Activated T-cell treated with anti-CD3 and anti-CD28 coated beads, Interleukin-2, amount 50 U/mL, for 48 hours (primary cell): Measurements from ENCODE around the gene ISG20.
A peak's percentile ranks its signal among the peaks of the same experiment; 100 is the strongest.

Experiments
- DNase-seq, 2 experiments: peaks; one replicate each; pipeline ENCODE4 v3.0.0-alpha.2; 2020

The ISG20 gene

DNA sequence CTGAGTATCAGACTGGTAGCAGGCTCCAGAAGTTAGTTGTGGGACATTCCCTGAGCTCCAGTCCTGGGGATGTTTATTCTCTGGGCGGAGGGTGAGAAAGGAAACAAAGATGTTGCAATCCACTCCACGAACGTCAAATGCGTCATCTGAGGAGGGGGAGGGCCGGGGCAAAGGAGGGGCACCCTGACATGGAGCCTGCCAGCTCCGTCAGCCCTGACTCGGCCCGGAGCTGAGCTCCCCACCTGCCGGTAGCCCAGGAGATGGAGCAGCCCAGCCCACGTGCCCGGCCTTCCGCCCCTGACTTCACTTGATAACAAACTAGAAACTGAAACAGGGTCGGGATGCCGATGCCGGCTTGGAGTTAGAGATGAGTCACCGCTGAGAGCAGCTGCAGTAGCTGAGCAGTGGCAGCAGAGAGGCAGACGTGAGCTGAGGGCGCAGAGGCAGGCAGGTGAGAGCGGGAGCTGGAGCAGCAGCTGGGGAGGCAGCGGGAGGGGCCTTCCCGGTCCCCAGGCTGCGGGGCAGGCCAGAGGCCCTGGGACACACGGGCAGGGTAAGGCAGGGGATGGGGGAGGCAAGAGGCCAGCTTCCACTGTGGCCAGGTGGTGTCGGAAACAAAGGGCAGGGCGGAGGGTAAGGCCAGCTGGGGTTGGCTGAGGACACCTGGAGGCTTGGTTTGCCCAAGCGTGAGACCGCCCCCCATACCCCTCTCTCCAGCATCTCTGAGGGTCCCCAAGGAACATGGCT, at the start of gene ISG20:
Gene ISG20, plus strand, starts transcription at position 391 of the 747 bp plus-strand sequence. Its CDS starts 351 bp downstream, at position 742.
- peak; percentile 92 to 95 for DNase-seq

GRCh38 chr15:88590759-88591158, 48.1 kb upstream of the ISG20 start:
- DNase-seq = no peak

- no peak for DNase-seq
Observed at GRCh38 chr15:88591384-88591783, 47.4 kb upstream of the ISG20 start.

- no peak for DNase-seq
Observed at GRCh38 chr15:88603885-88604284, 34.9 kb upstream of the ISG20 start.

GRCh38 chr15:88604381-88605188, 34.2 kb upstream of the ISG20 start:
- DNase-seq = no peak

DNA sequence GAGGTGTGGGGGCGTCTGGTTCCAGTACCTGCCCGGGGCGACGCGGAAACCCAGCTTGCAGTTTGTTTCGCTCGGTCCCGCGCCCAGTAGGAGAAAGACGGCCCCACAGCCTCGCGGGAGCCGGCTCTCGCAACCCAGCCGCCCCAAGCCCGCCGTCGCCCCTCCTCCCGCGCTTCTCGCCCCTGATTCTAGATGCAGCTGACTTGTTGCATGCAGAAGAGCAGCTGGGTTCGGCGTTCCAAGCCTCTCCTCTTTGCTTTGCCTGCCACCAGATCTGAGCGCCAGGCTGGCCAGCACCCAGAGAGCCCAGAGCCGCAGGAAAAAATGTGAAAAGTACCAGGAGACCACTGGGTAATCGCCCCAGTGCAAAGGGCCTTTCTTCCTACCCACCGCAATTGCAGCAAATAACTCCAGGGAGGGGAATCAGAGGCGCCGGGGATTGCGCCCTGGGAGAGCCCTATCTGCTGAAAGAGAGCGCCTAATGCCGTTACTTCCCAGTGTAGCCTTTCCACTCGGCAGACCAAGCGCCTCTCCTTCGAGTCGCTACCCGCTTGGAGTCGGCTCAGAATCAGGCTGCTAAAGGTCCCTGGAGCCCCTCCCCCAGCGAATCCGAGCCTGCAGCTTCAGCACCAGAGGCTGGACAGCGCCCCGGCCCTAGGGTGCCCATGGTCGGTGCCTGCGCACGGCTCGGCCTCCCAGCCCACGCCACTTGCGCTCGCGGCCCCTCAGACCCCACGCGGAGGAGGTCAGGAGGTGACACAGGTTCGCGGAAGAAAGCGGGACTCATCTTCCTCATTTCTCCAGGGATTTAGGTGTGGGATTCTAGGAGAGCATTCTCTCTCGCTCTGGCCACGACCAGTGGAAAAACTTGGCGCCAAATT, 33.4 kb upstream of the ISG20 start:
- DNase-seq = peak; percentile 64 to 69

GRCh38 chr15:88606070-88606794, 32.6 kb upstream of the ISG20 start:
- DNase-seq = no peak

- DNase-seq = no peak
Observed at GRCh38 chr15:88607951-88608350, 30.9 kb upstream of the ISG20 start.

DNA sequence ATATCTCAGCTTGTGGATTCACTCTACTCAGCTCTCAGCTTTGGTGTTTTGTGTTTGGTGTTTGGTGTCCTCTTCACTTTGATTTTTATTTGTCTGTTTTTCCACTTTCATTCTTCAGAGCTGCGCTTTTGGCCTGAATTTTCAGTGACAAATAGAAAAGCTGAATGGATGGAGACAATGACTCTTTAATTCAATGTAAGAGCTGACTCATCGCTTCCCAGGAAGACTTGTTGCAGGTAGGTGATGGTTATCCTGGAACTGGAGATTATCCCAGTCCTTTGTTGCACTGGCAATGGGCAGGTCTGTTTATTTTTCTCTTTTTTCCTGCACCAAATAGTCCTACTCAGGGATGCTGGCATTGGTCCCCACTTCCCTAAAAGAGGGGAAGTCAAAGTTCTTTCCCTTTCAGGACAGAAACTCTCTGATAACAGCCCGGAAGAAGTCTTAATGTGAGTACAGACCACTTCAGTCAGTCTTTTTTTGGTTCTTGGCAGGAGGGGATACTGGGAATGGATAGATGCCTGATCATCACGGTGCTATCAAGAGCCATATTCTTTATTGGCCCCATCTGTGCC, 30.1 kb upstream of the ISG20 start:
- DNase-seq = no peak

GRCh38 chr15:88609344-88610090, 29.3 kb upstream of the ISG20 start:
- DNase-seq = no peak

- DNase-seq = no peak
Observed at GRCh38 chr15:88610701-88611231, 28.1 kb upstream of the ISG20 start.

GRCh38 chr15:88612186-88612796, 26.5 kb upstream of the ISG20 start:
- no peak for DNase-seq

- no peak for DNase-seq
Observed at GRCh38 chr15:88613074-88613944, 25.5 kb upstream of the ISG20 start.

DNA sequence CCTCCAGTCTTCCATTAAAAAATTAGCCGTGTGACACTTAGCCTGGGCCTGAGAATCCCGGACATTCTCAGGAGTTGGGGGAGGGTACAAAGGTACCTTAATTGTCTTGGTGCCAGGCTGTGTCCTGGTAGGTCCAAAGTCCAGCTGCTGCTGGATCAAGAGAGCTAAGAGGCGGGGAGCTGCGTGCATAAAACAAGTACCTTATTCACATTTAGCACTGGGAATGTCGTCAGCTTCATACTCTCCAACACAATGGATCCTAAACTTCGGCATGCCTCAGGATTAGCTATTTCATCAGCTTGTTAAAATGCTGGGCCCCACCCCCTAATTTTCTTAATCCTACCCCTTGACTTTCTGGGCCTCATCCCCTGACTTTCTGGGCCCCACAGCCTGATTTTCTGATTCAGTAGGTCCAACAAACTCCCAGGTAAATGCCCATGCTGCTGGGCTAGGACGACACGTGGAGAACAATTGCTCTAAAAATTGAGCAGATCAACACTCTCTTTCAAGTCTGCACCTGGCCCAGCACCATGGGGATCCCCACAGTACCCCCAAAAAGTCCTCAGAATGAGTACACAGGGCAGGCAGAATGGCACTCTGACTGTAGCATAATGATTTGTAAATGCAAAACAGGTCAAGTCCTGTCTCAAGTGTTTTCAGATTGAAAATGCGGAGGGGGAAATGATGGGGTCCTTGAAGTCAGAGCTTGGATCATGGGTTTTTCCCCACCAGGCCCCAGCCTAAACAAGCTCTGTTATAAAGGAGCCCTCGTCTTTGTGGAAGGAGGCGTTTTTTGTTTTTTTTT, 23.3 kb upstream of the ISG20 start:
- no peak for DNase-seq

DNA sequence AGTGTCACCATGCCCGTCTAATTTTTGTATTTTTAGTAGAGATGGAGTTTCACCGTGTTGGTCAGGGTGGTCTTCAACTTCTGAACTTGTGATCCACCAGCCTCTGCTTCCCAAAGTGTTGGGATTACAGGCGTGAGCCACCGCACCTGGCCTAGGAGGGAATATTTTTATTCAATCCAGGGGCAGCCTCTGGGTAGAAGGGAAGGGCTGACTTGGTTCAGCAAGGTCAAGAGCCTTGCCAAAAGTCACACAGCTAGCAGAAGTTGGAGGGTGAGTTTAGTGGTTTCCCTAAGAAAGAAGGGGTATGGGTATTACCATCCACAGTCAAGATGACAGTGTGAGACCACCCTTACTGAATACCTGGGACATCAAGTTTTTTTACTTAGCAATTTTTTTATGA, 22.6 kb upstream of the ISG20 start:
- no peak for DNase-seq

DNA sequence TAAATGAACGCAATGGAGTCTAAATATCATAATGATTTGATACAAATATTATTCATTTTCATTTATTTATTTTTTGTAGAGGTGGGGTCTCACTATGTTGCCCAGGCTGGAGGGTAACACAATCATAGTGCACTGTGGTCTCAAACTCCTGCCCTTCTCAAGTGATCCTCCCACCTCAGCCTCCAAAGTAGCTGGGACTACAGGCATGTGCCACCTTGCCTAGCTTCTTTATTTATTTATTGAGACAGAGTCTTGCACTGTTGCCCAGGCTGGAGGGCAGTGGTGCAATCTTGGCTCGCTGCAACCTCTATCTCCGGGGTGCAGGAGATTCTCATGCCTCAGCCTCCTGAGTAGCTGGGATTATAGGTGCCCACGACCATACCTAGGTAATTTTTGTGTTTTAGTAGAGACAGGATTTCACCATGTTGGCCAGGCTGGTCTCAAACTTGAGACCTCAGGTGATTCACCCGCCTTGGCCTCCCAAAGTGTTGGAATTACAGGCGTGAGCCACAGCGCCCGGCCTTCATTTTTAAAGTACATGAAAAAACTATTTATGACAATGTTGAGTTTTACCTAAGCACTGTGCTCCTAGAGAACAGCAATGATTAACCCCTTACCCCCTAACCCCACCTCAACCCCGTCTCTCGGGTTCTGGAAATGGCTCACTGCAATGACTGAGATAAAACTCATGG, 21.6 kb upstream of the ISG20 start:
- no peak for DNase-seq

GRCh38 chr15:88617790-88618189, 21.0 kb upstream of the ISG20 start:
- no peak for DNase-seq

GRCh38 chr15:88618686-88619085, 20.1 kb upstream of the ISG20 start:
- no peak for DNase-seq
